Stomach smooth muscle (tissue), 2 donors: ENCODE results near the gene SMO.

Experiments used
- H3K27ac ChIP-seq: one replicate; pipeline ENCODE4 v1.7.0; 2013; ENCODE audit warnings: mild to moderate bottlenecking, low read length, inconsistent platforms
- H3K27me3 ChIP-seq, 2 donors: one replicate each; pipeline ENCODE4 v1.7.0; 2013; ENCODE audit warnings: low read length in 2 of 2; ENCODE audit not compliant: insufficient read depth in 2 of 2, control insufficient read depth in 1 of 2
- H3K36me3 ChIP-seq, 2 donors: one replicate each; pipeline ENCODE4 v1.7.0; 2013; ENCODE audit warnings: low read length in 2 of 2; ENCODE audit not compliant: control insufficient read depth in 2 of 2, insufficient read depth in 2 of 2
- H3K4me1 ChIP-seq: one replicate; pipeline ENCODE4 v1.7.0; 2013; ENCODE audit warnings: low read length; ENCODE audit not compliant: control insufficient read depth, insufficient read depth
- H3K4me3 ChIP-seq, 2 donors: one replicate each; pipeline ENCODE4 v1.7.0; 2013; ENCODE audit warnings: low read length in 2 of 2
- H3K9ac ChIP-seq, 2 donors: one replicate each; pipeline ENCODE4 v1.7.0; 2013; ENCODE audit warnings: low read length in 2 of 2, mild to moderate bottlenecking in 1 of 2
- H3K9me3 ChIP-seq, 2 donors: one replicate each; pipeline ENCODE4 v1.7.0; 2013; ENCODE audit warnings: low read length in 2 of 2; ENCODE audit not compliant: control insufficient read depth in 2 of 2
- donor health status: healthy.
- donor health status: Pancreatic carcinoma.

Gene SMO

GRCh38 chr7:129193892-129194291 lies 5.5 kb downstream of the SMO start:
- H3K4me1 ChIP-seq, result peaks cover 18% of the 10 kb centered on the region
- H3K9me3 ChIP-seq, result no peaks in the 10 kb centered on the region
- H3K36me3 ChIP-seq, result no peaks in the 10 kb centered on the region
- H3K4me3 ChIP-seq, result no peak overlapping the region
- H3K27ac ChIP-seq, result no peak overlapping the region
- no peaks in the 10 kb centered on the region for H3K27me3 ChIP-seq
- no peak overlapping the region for H3K9ac ChIP-seq

- H3K4me1 ChIP-seq, result no peaks in the 10 kb centered on the region
- H3K9ac ChIP-seq, result no peak overlapping the region
- H3K27ac ChIP-seq, result no peak overlapping the region
- no peaks in the 10 kb centered on the region for H3K27me3 ChIP-seq
- H3K36me3 ChIP-seq, result no peaks in the 10 kb centered on the region
- no peaks in the 10 kb centered on the region for H3K9me3 ChIP-seq
- no peak overlapping the region for H3K4me3 ChIP-seq
Measured at GRCh38 chr7:129197771-129198170, 9.3 kb downstream of the SMO start.

- H3K36me3 ChIP-seq, result no peaks in the 10 kb centered on the region
- no peaks in the 10 kb centered on the region for H3K4me1 ChIP-seq
- H3K9ac ChIP-seq, result no peak overlapping the region
- no peaks in the 10 kb centered on the region for H3K9me3 ChIP-seq
- no peak overlapping the region for H3K4me3 ChIP-seq
- H3K27ac ChIP-seq, result no peak overlapping the region
- H3K27me3 ChIP-seq, result no peaks in the 10 kb centered on the region
Measured at GRCh38 chr7:129199406-129199805, 11.0 kb downstream of the SMO start.

GRCh38 chr7:129202058-129202777 lies 13.8 kb downstream of the SMO start:
- H3K36me3 ChIP-seq, result peaks cover 0 to 15% of the 10 kb centered on the region in 2 donors
- no peaks in the 10 kb centered on the region for H3K9me3 ChIP-seq
- H3K27ac ChIP-seq, result no peak overlapping the region
- no peak overlapping the region for H3K4me3 ChIP-seq
- H3K9ac ChIP-seq, result no peak overlapping the region
- no peaks in the 10 kb centered on the region for H3K4me1 ChIP-seq
- H3K27me3 ChIP-seq, result no peaks in the 10 kb centered on the region

GRCh38 chr7:129203050-129203741 lies 14.8 kb downstream of the SMO start:
- Histone ChIP-seq H3K9me3 (no peaks in the 10 kb centered on the region), H3K4me1 (no peaks in the 10 kb centered on the region), H3K27me3 (no peaks in the 10 kb centered on the region), H3K9ac (no peak overlapping the region), H3K27ac (no peak overlapping the region), H3K36me3 (peaks cover 0 to 18% of the 10 kb centered on the region in 2 donors), H3K4me3 (no peak overlapping the region)

DNA sequence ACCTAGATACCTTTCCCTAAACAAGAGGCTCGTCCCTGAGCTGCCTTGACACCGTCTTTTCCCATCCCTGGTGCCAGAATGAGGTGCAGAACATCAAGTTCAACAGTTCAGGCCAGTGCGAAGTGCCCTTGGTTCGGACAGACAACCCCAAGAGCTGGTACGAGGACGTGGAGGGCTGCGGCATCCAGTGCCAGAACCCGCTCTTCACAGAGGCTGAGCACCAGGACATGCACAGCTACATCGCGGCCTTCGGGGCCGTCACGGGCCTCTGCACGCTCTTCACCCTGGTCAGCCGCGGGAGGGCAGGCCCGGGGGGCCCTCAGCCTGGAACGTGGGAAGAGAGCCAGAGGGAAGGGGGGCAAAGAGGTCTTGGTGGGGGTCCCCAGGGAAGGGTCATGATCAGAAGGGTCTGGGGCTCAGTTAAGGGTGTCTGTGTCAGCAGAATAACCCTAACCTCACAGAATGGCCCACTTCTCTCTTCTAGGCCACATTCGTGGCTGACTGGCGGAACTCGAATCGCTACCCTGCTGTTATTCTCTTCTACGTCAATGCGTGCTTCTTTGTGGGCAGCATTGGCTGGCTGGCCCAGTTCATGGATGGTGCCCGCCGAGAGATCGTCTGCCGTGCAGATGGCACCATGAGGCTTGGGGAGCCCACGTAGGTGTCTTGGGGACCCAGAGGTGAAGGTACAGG lies 16.8 kb downstream of the SMO start:
- Histone ChIP-seq H3K9ac (no peak overlapping the region), H3K9me3 (no peaks in the 10 kb centered on the region), H3K36me3 (peaks cover 3 to 18% of the 10 kb centered on the region in 2 donors), H3K27ac (no peak overlapping the region), H3K4me1 (peaks cover under 1% of the 10 kb centered on the region), H3K27me3 (no peaks in the 10 kb centered on the region), H3K4me3 (no peak overlapping the region)

DNA sequence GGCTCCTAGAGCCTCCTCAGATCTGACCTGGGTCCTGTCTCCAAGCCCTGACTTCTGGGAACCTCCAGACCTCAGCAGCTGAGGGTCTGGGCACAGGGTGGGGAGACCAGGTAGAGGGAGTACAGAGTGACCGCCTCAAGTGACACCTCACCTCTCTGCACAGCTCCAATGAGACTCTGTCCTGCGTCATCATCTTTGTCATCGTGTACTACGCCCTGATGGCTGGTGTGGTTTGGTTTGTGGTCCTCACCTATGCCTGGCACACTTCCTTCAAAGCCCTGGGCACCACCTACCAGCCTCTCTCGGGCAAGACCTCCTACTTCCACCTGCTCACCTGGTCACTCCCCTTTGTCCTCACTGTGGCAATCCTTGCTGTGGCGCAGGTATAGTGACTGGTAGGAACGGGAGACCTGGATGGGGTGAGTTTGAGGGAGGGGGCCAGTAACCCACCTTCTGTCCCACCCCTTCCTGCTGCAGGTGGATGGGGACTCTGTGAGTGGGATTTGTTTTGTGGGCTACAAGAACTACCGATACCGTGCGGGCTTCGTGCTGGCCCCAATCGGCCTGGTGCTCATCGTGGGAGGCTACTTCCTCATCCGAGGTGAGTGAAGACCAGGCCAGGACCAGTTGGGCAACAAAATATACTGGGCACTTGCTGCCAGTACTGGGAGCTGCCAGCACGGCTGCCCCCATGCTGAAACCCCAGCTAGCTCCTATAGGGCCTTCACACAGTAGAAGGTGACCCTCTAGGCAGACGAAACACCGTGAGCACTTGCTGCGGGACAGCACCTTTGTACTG lies 17.8 kb downstream of the SMO start:
- H3K36me3 ChIP-seq, result peaks cover 3 to 20% of the 10 kb centered on the region in 2 donors
- H3K27me3 ChIP-seq, result no peaks in the 10 kb centered on the region
- H3K9ac ChIP-seq, result no peak overlapping the region
- no peak overlapping the region for H3K4me3 ChIP-seq
- H3K27ac ChIP-seq, result no peak overlapping the region
- H3K4me1 ChIP-seq, result peaks cover 3% of the 10 kb centered on the region
- no peaks in the 10 kb centered on the region for H3K9me3 ChIP-seq

- no peak overlapping the region for H3K27ac ChIP-seq
- peaks cover 3% of the 10 kb centered on the region for H3K4me1 ChIP-seq
- H3K9ac ChIP-seq, result no peak overlapping the region
- H3K27me3 ChIP-seq, result no peaks in the 10 kb centered on the region
- no peak overlapping the region for H3K4me3 ChIP-seq
- no peaks in the 10 kb centered on the region for H3K9me3 ChIP-seq
- peaks cover 3 to 21% of the 10 kb centered on the region in 2 donors for H3K36me3 ChIP-seq
Measured at GRCh38 chr7:129208667-129209066, 20.2 kb downstream of the SMO start.

GRCh38 chr7:129209067-129209926 lies 20.9 kb downstream of the SMO start:
- Histone ChIP-seq H3K36me3 (peaks cover 3 to 21% of the 10 kb centered on the region in 2 donors), H3K27ac (no peak overlapping the region), H3K9ac (no peak overlapping the region), H3K9me3 (no peaks in the 10 kb centered on the region), H3K27me3 (no peaks in the 10 kb centered on the region), H3K4me1 (peaks cover 3% of the 10 kb centered on the region), H3K4me3 (no peak overlapping the region)
